Forelimb muscle (tissue), 1 donor: ENCODE measurements around the gene GRM5. TPM values are rescaled to one million over a fixed set of nuclear protein-coding genes. Genes with fewer than 3 reads are reported as not detected.

Experiments
- DNase-seq: peaks from one replicate; pipeline ENCODE4 v3.0.0-alpha.2; 2013; ENCODE audit warnings: low read depth
- polyA plus RNA-seq: library from polyadenylated mRNA; unstranded; fragments of 120-200 nt; gene quantifications from one replicate; pipeline ENCODE4 v1.2.1, GENCODE V29; 2013; ENCODE audit not compliant: insufficient read length

Gene GRM5
- polyA plus RNA-seq, 1 donor = not detected

- no peak for DNase-seq
Measured at GRCh38 chr11:88704485-88704884, 361.3 kb downstream of the GRM5 start.

- no peak for DNase-seq
Measured at GRCh38 chr11:88701816-88702215, 364.0 kb downstream of the GRM5 start.

DNA sequence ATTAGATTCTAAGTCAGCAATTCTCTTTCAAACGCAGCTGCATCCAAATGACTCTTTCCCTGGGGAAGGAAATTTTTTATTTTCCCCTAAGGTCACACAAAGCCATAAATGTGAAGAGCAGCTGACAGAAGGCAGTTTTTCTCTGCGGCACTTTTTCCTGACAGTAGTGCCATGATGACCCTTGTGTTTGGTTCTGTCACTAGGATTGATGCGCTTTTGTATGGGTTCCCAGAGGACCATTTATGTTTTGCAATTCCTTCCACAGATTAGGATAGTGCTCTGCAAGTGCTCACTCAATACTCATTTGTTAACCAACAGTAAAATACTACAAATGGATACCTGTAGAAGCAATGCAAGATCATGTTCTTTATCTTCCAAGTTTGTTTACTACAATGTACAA lies 368.6 kb downstream of the GRM5 start:
- DNase-seq = no peak

DNA sequence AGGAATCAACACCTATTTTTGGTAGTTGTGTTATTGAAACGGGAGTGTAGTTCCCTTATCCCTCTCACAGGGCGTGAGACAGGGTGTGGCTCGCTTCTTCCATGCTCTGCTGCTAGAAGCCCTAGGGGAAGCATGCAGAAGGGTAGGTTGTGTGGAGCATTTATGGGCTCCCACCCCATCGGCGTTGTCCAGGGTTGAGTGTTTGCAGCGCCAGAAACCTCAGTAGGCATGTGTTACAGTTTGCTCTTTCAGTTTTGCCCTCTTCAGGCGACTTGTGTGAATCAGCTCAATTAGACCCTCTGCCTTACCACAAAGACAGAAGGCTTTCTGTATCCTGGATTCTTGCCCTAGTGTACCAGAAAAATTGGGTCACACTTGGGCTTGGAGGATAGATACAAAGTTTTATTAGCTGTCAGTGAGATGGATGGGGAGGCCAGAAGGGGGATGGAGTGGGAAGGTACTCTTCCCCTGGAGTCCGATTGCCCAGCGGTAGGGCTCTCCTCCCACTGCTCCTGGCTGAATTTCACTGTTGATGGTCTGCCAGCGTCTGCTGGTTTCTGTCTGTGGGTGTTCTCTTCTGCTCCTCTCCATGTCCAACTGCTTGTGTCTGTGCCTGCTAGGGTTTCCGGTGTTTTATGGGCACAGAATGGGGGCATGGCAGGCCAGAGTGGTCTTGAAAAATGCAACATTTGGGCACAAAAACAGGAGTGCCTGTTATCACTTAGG lies 369.9 kb downstream of the GRM5 start:
- DNase-seq = no peak

- DNase-seq = no peak
Measured at GRCh38 chr11:88692306-88693086, 373.3 kb downstream of the GRM5 start.

DNA sequence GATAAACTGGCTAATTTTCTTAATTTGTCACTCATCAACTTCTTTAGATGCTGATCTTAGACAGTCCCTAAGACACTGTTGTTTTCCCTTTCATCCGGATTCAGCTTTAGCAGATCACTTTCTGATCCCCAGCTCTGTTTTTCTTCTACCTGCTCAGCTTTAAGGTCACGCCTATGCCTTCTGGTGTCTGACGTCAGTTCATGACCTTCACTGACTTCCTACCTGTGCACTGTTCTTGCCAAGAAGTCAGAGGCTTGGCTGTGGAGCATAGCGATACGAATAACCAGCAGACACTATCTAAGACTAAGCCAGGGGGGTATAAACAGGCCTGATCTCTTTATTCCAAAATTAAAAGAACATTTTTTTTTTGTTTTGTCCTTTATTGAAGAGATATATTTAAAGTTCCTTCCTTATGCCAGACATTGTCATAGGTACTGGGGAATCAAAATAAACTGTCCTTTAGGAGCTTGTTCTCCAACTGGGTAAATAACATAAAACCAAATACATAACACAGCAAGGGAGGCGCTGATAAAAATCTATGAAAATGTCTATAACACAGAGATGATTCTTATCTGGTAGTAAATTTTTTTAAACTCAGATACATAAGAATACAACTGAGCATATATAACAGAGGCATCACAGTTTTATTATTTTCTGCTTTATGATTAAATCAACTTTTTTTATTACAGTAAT lies 376.1 kb downstream of the GRM5 start:
- no peak for DNase-seq

- DNase-seq = no peak
Measured at GRCh38 chr11:88683024-88683423, 382.8 kb downstream of the GRM5 start.

GRCh38 chr11:88680806-88681205 lies 385.0 kb downstream of the GRM5 start:
- DNase-seq = no peak

GRCh38 chr11:88666364-88666763 lies 399.4 kb downstream of the GRM5 start:
- DNase-seq = no peak

GRCh38 chr11:88657076-88657738 lies 408.6 kb downstream of the GRM5 start:
- no peak for DNase-seq

DNA sequence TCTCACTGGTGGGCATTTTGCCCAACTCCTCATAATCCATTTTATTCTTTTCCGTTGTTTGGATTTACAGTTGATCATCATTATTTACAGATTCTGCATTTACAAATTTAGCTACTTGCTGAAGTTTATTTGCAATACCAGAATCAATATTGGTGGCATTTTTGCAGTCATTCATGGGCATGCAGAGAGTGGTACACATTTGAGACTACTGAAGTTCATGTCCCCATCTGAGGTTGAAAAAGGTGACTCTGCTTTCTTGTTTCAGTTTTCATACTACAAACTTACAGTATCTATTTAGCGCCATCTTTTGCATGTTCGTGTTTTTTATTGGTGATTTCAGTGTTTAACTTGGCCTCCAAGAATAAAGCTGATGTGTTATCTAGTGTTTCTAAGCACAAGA lies 409.5 kb downstream of the GRM5 start:
- no peak for DNase-seq

GRCh38 chr11:88655656-88656055 lies 410.1 kb downstream of the GRM5 start:
- DNase-seq = no peak

GRCh38 chr11:88655196-88655595 lies 410.6 kb downstream of the GRM5 start:
- no peak for DNase-seq

DNA sequence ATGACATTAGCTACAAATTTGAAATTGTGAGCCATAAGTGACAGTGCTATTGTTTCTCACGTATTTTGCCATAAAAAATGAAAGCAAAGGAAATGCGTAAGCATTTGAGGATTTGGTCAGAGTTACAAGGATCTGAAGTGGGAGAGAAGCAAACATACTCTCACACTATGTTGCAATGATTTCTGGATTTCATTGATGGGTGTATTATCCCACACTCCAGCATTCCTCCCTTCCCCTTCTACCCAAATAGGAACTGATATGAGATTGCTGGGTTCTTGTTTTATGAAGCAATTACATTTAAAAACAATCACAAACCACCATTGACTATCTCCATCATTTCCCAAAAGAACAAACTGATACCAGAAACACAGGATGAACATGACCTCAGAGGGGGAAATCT lies 414.2 kb downstream of the GRM5 start:
- no peak for DNase-seq

DNA sequence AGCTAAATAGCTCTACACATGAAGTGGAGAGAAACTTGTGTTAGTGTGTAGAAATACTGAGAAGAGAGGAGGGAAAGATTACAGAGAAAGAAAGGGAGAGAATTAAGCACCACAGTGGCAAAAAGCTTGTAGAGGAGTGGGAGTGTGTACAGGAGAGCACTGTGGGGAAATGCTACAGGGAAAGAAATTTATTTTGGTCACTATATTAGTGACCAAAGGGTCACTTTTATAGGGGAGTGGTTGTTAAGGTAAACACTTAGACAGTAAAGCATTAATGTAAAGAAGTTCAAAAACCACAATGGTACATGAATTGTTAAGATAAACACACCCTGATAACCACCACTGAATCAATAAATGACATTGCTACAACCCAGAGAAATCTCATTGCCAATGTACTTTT lies 421.1 kb downstream of the GRM5 start:
- DNase-seq = no peak

GRCh38 chr11:88632163-88632562 lies 433.6 kb downstream of the GRM5 start:
- DNase-seq = no peak

GRCh38 chr11:88631497-88631896 lies 434.3 kb downstream of the GRM5 start:
- DNase-seq = no peak

- DNase-seq = no peak
Measured at GRCh38 chr11:88629496-88629895, 436.3 kb downstream of the GRM5 start.

DNA sequence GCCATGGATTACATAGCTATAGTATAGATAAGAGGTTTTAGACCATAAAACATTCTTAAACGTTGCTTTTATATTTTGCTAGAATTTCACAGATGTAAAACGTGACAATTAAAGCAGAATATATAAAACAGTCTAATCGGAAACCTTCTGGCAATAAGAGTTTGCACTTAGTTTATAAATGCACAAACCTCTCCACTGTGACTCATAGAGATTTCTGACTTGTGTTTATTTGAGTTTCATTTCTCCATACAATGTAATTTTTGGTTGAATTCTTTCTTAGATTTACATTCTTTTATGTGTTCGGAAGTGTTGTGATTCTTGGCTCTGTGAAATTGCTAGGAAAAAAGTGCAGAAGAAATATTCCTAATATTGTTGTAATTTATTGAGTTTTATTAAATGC lies 439.6 kb downstream of the GRM5 start:
- DNase-seq = no peak

DNA sequence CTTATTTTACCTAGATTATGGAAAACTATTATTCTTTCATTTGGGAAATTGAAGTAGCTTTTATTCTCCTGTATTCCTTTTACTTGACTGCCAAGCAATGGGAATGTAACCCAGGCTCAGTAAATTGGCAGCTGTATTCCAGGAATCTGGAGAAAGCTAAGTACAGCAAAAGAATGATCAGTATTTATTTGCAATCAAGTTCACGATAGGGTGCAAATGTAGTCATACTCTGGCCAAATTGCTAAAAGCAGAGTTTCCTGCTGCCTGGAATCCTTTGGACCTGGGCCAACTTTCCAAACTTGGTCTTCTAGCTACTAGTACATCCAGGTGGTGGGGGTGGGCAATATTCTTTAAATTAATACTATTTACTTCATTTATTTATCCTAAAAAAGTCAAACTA lies 442.3 kb downstream of the GRM5 start:
- DNase-seq = no peak

DNA sequence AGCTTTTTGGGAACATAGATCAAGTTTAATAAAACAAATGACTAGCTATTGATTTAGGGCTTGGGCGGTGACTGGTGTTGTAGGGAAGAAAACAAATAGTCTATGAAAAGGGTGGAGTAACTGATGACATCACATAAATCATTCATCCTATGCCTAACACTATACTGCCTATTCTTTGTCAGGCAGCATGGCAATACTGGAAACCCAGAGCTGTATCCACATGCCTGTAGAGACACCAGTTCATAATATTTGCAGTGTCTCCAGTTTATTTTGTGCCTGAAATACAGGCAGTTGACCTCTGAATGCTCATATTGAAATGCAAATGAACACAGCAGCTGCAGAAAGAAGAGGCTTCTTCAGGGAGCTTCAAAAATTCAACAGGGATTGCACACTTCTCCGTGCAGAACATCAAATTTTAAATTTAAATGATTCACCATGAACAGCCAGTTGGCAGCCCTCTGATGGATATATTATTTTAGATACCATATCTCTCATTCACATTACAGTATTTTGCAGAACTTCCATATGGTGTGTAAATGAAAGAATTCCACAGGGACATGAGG lies 445.1 kb downstream of the GRM5 start:
- DNase-seq = no peak
